GM23338 (cell line): Measurements from ENCODE around the gene MACROD1. TPM values are rescaled to one million over a fixed set of nuclear protein-coding genes. Genes with fewer than 3 reads are reported as not detected.

Experiments used
- ATAC-seq: fragments of 200-7000 bp; cut with Tn5 transposase; 3 replicates; pipeline ENCODE4 v1.9.1; 2020
- DNase-seq: peaks from one replicate; pipeline ENCODE4 v3.0.0-alpha.2; 2015; ENCODE audit warnings: low spot score
- H2AFZ ChIP-seq: fragments of 200-600 bp; sonication (generic); 2 replicates; pipeline ENCODE4 v1.8.0; 2016; ENCODE audit warnings: antibody characterized with exemption, mild to moderate bottlenecking, moderate library complexity
- H3F3A ChIP-seq: fragments of 200-600 bp; sonication (generic); replicated peaks from 2 replicates; pipeline ENCODE4 v1.8.0; 2017; ENCODE audit warnings: antibody characterized with exemption, mixed run types, low read depth
- H3K27ac ChIP-seq: fragments of 200-600 bp; sonication (generic); 2 replicates; pipeline ENCODE4 v1.6.1; 2016; ENCODE audit warnings: low read depth
- H3K27me3 ChIP-seq: fragments of 200-600 bp; sonication (generic); 2 replicates; pipeline ENCODE4 v1.8.0; 2016; ENCODE audit warnings: mild to moderate bottlenecking, mixed run types, moderate library complexity; ENCODE audit not compliant: insufficient read depth
- H3K36me3 ChIP-seq: fragments of 200-600 bp; sonication (generic); 2 replicates; pipeline ENCODE4 v1.8.0; 2016; ENCODE audit warnings: mild to moderate bottlenecking; ENCODE audit not compliant: insufficient read depth
- H3K4me1 ChIP-seq: fragments of 200-600 bp; sonication (generic); 2 replicates; pipeline ENCODE4 v1.8.0; 2016; ENCODE audit warnings: mild to moderate bottlenecking, moderate library complexity; ENCODE audit not compliant: insufficient read depth
- H3K4me2 ChIP-seq: fragments of 200-600 bp; sonication (generic); 2 replicates; pipeline ENCODE4 v1.7.1; 2017; ENCODE audit warnings: mixed run types
- H3K4me3 ChIP-seq: fragments of 200-600 bp; sonication (generic); 2 replicates; pipeline ENCODE4 v1.6.1; 2016; ENCODE audit warnings: mixed run types
- H3K79me2 ChIP-seq: fragments of 200-600 bp; sonication (generic); replicated peaks from 2 replicates; pipeline ENCODE4 v1.8.0; 2017; ENCODE audit warnings: mild to moderate bottlenecking; ENCODE audit not compliant: insufficient read depth
- H3K9me2 ChIP-seq: fragments of 200-600 bp; sonication (generic); 2 replicates; pipeline ENCODE4 v1.8.0; 2017; ENCODE audit not compliant: insufficient read depth
- H4K20me1 ChIP-seq: fragments of 200-600 bp; sonication (generic); replicated peaks from 2 replicates; pipeline ENCODE4 v1.8.0; 2017; ENCODE audit warnings: mild to moderate bottlenecking; ENCODE audit not compliant: insufficient read depth
- H3K27ac Mint-ChIP-seq: 2 replicates; pipeline ENCODE4 v1.8.0; 2020; ENCODE audit warnings: inconsistent platforms, mild to moderate bottlenecking, moderate library complexity, mixed read lengths
- H3K27me3 Mint-ChIP-seq: 3 replicates; pipeline ENCODE4 v1.8.0; 2022; ENCODE audit warnings: low read depth, mild to moderate bottlenecking, moderate library complexity, mixed read lengths, inconsistent platforms; ENCODE audit not compliant: insufficient read depth, poor library complexity
- H3K36me3 Mint-ChIP-seq: 3 replicates; pipeline ENCODE4 v1.8.0; 2021; ENCODE audit warnings: low read depth, mild to moderate bottlenecking, inconsistent platforms, moderate library complexity, mixed read lengths
- H3K4me1 Mint-ChIP-seq: 3 replicates; pipeline ENCODE4 v1.8.0; 2020; ENCODE audit warnings: mild to moderate bottlenecking, inconsistent platforms, mixed read lengths
- H3K4me3 Mint-ChIP-seq: 3 replicates; pipeline ENCODE4 v1.8.0; 2021; ENCODE audit warnings: moderate library complexity, mild to moderate bottlenecking, inconsistent platforms, mixed read lengths
- H3K9me3 Mint-ChIP-seq: 3 replicates; pipeline ENCODE4 v1.8.0; 2020; ENCODE audit warnings: moderate library complexity, mild to moderate bottlenecking, inconsistent platforms, mixed read lengths
- CREB1 ChIP-seq: fragments of 250-450 bp; sonication (Bioruptor Pico); IDR thresholded peaks from 2 replicates; pipeline ENCODE4 v1.5.0; 2020; ENCODE audit warnings: low read depth, mild to moderate bottlenecking, moderate library complexity
- CTCF ChIP-seq, 2 experiments: fragments of 200-600 bp in 1 of 2; sonication (generic) in 1 of 2; conservative IDR thresholded peaks; 2 replicates each; pipeline versions ENCODE4 v1.5.1 to v1.6.1; 2016 to 2017; ENCODE audit warnings: antibody characterized with exemption in 2 of 2, low read depth in 2 of 2, mild to moderate bottlenecking in 2 of 2, moderate library complexity in 1 of 2
- EZH2 ChIP-seq: fragments of 200-600 bp; sonication (generic); IDR thresholded peaks from one replicate; pipeline ENCODE4 v1.8.0; 2017; ENCODE audit warnings: antibody characterized with exemption, mild to moderate bottlenecking, low read depth; ENCODE audit not compliant: unreplicated experiment
- EZH2phosphoT487 ChIP-seq: fragments of 200-600 bp; sonication (generic); IDR thresholded peaks from one replicate; pipeline ENCODE4 v1.8.1; 2018; ENCODE audit warnings: antibody characterized with exemption; ENCODE audit not compliant: unreplicated experiment
- JUNB ChIP-seq: IDR thresholded peaks from one replicate; pipeline ENCODE4 v1.6.1; 2016; ENCODE audit warnings: antibody characterized with exemption; ENCODE audit not compliant: unreplicated experiment
- NANOG ChIP-seq: IDR thresholded peaks from 2 replicates; pipeline ENCODE4 v1.6.1; 2016; ENCODE audit warnings: antibody characterized with exemption, borderline replicate concordance
- POLR2AphosphoS5 ChIP-seq: IDR thresholded peaks from 2 replicates; pipeline ENCODE4 v1.6.1; 2016; ENCODE audit warnings: antibody characterized with exemption, low read depth
- ZNF114 ChIP-seq: fragments of 250-450 bp; sonication (Bioruptor Pico); IDR thresholded peaks from 2 replicates; pipeline ENCODE4 v1.5.0; 2020; ENCODE audit warnings: mild to moderate bottlenecking, moderate library complexity
- ZNF331 ChIP-seq: fragments of 250-450 bp; sonication (Bioruptor Pico); IDR thresholded peaks from 2 replicates; pipeline ENCODE4 v1.5.0; 2020; ENCODE audit warnings: low read depth, mild to moderate bottlenecking, moderate library complexity
- polyA plus RNA-seq: library from polyadenylated mRNA; unstranded; fragments of >200 nt; fragmentation: Nextera tagmentation; extraction: Ambion mirVana; gene quantifications from 2 replicates; pipeline ENCODE4 v1.2.1, GENCODE V29; 2016
- total RNA-seq: library from RNA; depleted of rRNA; stranded (reverse); fragments of >200 nt; shearing (Covaris generic); gene quantifications from 2 replicates; pipeline ENCODE4 v1.2.3, GENCODE V29; 2014
- TF ChIP-seq, protein P1 (sequence below): IDR thresholded peaks from one replicate; pipeline ENCODE4 v1.6.1; 2018; ENCODE audit warnings: antibody characterized with exemption; ENCODE audit not compliant: unreplicated experiment

The MACROD1 gene
- total and polyA plus RNA-seq, 2 experiments from 2014 or later, result 33.0 to 51.6 TPM

DNA sequence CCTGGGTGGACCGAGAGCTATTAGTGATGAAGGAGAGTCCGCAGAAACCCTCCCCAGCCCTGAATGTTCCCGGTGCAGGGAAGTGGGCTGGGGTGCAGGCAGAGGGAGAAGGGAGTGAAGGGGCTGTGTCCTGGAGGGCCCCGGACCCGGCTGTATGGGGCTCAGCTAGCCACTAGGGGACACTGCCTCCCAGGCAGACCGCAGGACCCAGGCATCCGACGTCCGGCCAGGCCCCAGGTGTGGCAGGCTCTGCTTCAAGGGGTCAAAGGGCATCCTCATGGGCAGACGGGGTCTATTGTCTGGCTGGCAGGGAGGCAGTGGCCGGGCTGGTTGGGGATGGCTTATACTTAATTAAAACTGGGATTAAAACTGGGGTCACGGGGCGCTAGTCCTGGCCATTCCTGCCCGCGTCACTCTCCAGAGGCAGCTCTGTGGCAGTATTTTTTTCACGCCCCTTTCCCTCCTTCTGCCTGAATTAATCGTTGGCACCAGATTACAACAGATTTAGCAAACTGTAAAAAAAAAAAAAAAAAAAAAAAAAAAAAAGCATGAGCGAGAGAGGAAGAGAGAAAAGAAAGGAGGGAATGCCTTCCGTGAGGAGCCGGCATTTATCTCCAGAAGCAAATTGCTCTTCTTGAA is 125.1 kb downstream of the MACROD1 start:
- Histone ChIP-seq H3K79me2 (no peaks in the 10 kb centered on the region), H2AFZ (no peak overlapping the region), H4K20me1 (peaks cover 4% of the 10 kb centered on the region; the same call in 1 of the 2 replicates), H3K4me3 (no peak overlapping the region), H3K4me2 (no peak overlapping the region), H3K4me1 (peaks cover 14% of the 10 kb centered on the region; the same call in 1 of the 2 replicates), H3K27ac (no peak overlapping the region), H3K27me3 (peaks cover 100% of the 10 kb centered on the region), H3K9me2 (no peaks in the 10 kb centered on the region), H3F3A (0 out of 2 replicates have a peak, but pooled peaks cover 9% of the 10 kb centered on the region), H3K36me3 (no peaks in the 10 kb centered on the region)
- ATAC-seq (peak; percentile 77), DNase-seq (peak; percentile 74)
- Mint-ChIP-seq H3K27me3 (peaks cover 72% of the 10 kb centered on the region), H3K4me1 (peaks cover 12% of the 10 kb centered on the region), H3K27ac (no peak overlapping the region), H3K36me3 (no peaks in the 10 kb centered on the region), H3K9me3 (no peaks in the 10 kb centered on the region), H3K4me3 (no peak overlapping the region)
- TF ChIP-seq EZH2phosphoT487, result no peak
- peak; percentile 75 to 87 for TF ChIP-seq CTCF (conservative IDR thresholded peaks at IDR 0.05; ENCODE audit: low read depth in 2 of 2)

- Histone ChIP-seq H3K4me3 (no peak overlapping the region), H3K27me3 (peaks cover 96% of the 10 kb centered on the region)
Observed at GRCh38 chr11:64039012-64039665, 126.8 kb downstream of the MACROD1 start.

More at GRCh38 chr11:64039012-64039665, 126.8 kb downstream of the MACROD1 start:
- 0 out of 2 replicates have a peak, but pooled peaks cover 14% of the 10 kb centered on the region for H3F3A ChIP-seq
- no peaks in the 10 kb centered on the region for H3K36me3 Mint-ChIP-seq
- ATAC-seq (no peak), DNase-seq (no peak)
- H3K4me1 Mint-ChIP-seq, result peaks cover 21% of the 10 kb centered on the region
- no peak overlapping the region for H3K27ac Mint-ChIP-seq
- H3K4me1 ChIP-seq, result peaks cover 23% of the 10 kb centered on the region; the same call in 1 of the 2 replicates
- TF ChIP-seq JUNB (no peak), ZNF114 (CRISPR knock-in tag) (no peak), CREB1 (CRISPR knock-in tag) (no peak), CTCF (conservative IDR thresholded peaks at IDR 0.05; ENCODE audit: low read depth in 2 of 2) (no peak), POLR2AphosphoS5 (no peak), NANOG (no peak), EZH2 (no peak), ZNF331 (CRISPR knock-in tag) (no peak)
- TF ChIP-seq, protein P1, sequence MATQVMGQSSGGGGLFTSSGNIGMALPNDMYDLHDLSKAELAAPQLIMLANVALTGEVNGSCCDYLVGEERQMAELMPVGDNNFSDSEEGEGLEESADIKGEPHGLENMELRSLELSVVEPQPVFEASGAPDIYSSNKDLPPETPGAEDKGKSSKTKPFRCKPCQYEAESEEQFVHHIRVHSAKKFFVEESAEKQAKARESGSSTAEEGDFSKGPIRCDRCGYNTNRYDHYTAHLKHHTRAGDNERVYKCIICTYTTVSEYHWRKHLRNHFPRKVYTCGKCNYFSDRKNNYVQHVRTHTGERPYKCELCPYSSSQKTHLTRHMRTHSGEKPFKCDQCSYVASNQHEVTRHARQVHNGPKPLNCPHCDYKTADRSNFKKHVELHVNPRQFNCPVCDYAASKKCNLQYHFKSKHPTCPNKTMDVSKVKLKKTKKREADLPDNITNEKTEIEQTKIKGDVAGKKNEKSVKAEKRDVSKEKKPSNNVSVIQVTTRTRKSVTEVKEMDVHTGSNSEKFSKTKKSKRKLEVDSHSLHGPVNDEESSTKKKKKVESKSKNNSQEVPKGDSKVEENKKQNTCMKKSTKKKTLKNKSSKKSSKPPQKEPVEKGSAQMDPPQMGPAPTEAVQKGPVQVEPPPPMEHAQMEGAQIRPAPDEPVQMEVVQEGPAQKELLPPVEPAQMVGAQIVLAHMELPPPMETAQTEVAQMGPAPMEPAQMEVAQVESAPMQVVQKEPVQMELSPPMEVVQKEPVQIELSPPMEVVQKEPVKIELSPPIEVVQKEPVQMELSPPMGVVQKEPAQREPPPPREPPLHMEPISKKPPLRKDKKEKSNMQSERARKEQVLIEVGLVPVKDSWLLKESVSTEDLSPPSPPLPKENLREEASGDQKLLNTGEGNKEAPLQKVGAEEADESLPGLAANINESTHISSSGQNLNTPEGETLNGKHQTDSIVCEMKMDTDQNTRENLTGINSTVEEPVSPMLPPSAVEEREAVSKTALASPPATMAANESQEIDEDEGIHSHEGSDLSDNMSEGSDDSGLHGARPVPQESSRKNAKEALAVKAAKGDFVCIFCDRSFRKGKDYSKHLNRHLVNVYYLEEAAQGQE, result no peak
- no peak overlapping the region for H3K4me2 ChIP-seq
- H4K20me1 ChIP-seq, result no peaks in the 10 kb centered on the region; the same call in 1 of the 2 replicates
- H3K79me2 ChIP-seq, result no peaks in the 10 kb centered on the region
- H3K4me3 Mint-ChIP-seq, result no peak overlapping the region
- no peak overlapping the region for H2AFZ ChIP-seq
- peaks cover 75% of the 10 kb centered on the region for H3K27me3 Mint-ChIP-seq
- H3K9me3 Mint-ChIP-seq, result peaks cover 1% of the 10 kb centered on the region; the same call in 1 of the 3 replicates
- H3K36me3 ChIP-seq, result no peaks in the 10 kb centered on the region
- no peak overlapping the region for H3K27ac ChIP-seq
- no peaks in the 10 kb centered on the region for H3K9me2 ChIP-seq
